Effector CD8-positive, alpha-beta T cell (primary cell): Measurements from ENCODE around the gene EVI5.

Experiments
- DNase-seq: peaks from one replicate; lab custom pipeline; 2025; lab: John Stamatoyannopoulos, UW

The EVI5 gene

GRCh38 chr1:92515796-92516201, 269.1 kb downstream of the EVI5 start:
- DNase-seq, result no peak

- DNase-seq, result no peak
Measured at GRCh38 chr1:92511541-92511940, 273.4 kb downstream of the EVI5 start.

- DNase-seq, result no peak
Measured at GRCh38 chr1:92509619-92510018, 275.3 kb downstream of the EVI5 start.

GRCh38 chr1:92505015-92505692, 279.8 kb downstream of the EVI5 start:
- no peak for DNase-seq

GRCh38 chr1:92504291-92505014, 280.5 kb downstream of the EVI5 start:
- no peak for DNase-seq

GRCh38 chr1:92503926-92504285, 281.0 kb downstream of the EVI5 start:
- no peak for DNase-seq

GRCh38 chr1:92503043-92503925, 281.6 kb downstream of the EVI5 start:
- no peak for DNase-seq

- no peak for DNase-seq
Measured at GRCh38 chr1:92502247-92502646, 282.7 kb downstream of the EVI5 start.

- DNase-seq, result no peak
Measured at GRCh38 chr1:92500552-92500951, 284.4 kb downstream of the EVI5 start.

GRCh38 chr1:92495392-92496063, 289.4 kb downstream of the EVI5 start:
- no peak for DNase-seq

- DNase-seq, result no peak
Measured at GRCh38 chr1:92494485-92495141, 290.3 kb downstream of the EVI5 start.

GRCh38 chr1:92493139-92493538, 291.8 kb downstream of the EVI5 start:
- DNase-seq, result no peak

GRCh38 chr1:92488832-92489231, 296.1 kb downstream of the EVI5 start:
- DNase-seq, result no peak

- DNase-seq, result no peak
Measured at GRCh38 chr1:92488416-92488815, 296.5 kb downstream of the EVI5 start.

GRCh38 chr1:92487078-92487605, 297.8 kb downstream of the EVI5 start:
- DNase-seq, result no peak

- no peak for DNase-seq
Measured at GRCh38 chr1:92486251-92487077, 298.4 kb downstream of the EVI5 start, which contains the start of gene GFI1. GFI1 (minus strand) TSS chr1:92486925; CDS start chr1:92483487, 3,438 bp downstream.

- DNase-seq, result peak; percentile 61
Measured at GRCh38 chr1:92485381-92486250, 299.3 kb downstream of the EVI5 start.

GRCh38 chr1:92484472-92485380, 300.2 kb downstream of the EVI5 start:
- DNase-seq, result peak; percentile 31
